ENCODE measurements around the gene TTC21A. TPM values are rescaled to one million over a fixed set of nuclear protein-coding genes. Genes with fewer than 3 reads are reported as not detected.

Gene TTC21A
- total RNA-seq, 4 donors from 2014 or later: 1.7 to 8.6 (median 3.9) TPM

- peak; percentile 53 for DNase-seq (ENCODE audit: extremely low spot score)
- intact Hi-C loops (cut with DNase I): no loop called here
- Histone ChIP-seq H3K36me3 (peaks cover 70 to 97% (median 83%) of the 10 kb centered on the region in 4 donors), H3K27ac (replicated peaks in 1 of 4) (no peak overlapping the region), H3K4me3 (no peak overlapping the region), H3K9me3 (no peaks in the 10 kb centered on the region), H3K4me1 (no peaks in the 10 kb centered on the region), H3K27me3 (no peaks in the 10 kb centered on the region)
- TF ChIP-seq EP300 (IDR thresholded peaks at IDR 0.05) (no peak), POLR2A (IDR thresholded peaks at IDR 0.05; ENCODE audit: low read depth) (no peak), CTCF (IDR thresholded peaks at IDR 0.05) (no peak), POLR2AphosphoS5 (IDR thresholded peaks at IDR 0.05) (no peak)
- WGBS: 62% methylated on average over 3 of the region's 3 CpGs
Measured at GRCh38 chr3:39088889-39089288, 18.6 kb upstream of the TTC21A start.

GRCh38 chr3:39090922-39091321 lies 16.6 kb upstream of the TTC21A start:
- TF ChIP-seq POLR2A (IDR thresholded peaks at IDR 0.05; ENCODE audit: low read depth) (no peak), POLR2AphosphoS5 (IDR thresholded peaks at IDR 0.05) (no peak), EP300 (IDR thresholded peaks at IDR 0.05) (no peak), CTCF (IDR thresholded peaks at IDR 0.05) (no peak)
- DNase-seq (ENCODE audit: extremely low spot score): peak; percentile 31
- intact Hi-C loops (cut with DNase I): no loop called here
- no peaks in the 10 kb centered on the region for H3K9me3 ChIP-seq
- H3K27ac ChIP-seq (replicated peaks in 1 of 4): no peak overlapping the region
- no peaks in the 10 kb centered on the region for H3K27me3 ChIP-seq
- peaks cover 0 to 14% (median 2%) of the 10 kb centered on the region in 4 donors for H3K4me1 ChIP-seq
- WGBS: 72% methylated on average over 2 of the region's 2 CpGs
- peaks cover 74 to 100% (median 89%) of the 10 kb centered on the region in 4 donors for H3K36me3 ChIP-seq
- no peak overlapping the region for H3K4me3 ChIP-seq

GRCh38 chr3:39094851-39095677 lies 12.4 kb upstream of the TTC21A start:
- no peaks in the 10 kb centered on the region for H3K27me3 ChIP-seq
- H3K36me3 ChIP-seq: peaks cover 70 to 100% (median 92%) of the 10 kb centered on the region in 4 donors
- no peaks in the 10 kb centered on the region for H3K9me3 ChIP-seq
- WGBS: 76% methylated on average over 7 of the region's 7 CpGs
- no peak for TF ChIP-seq EP300 (IDR thresholded peaks at IDR 0.05)
- TF ChIP-seq POLR2AphosphoS5 (IDR thresholded peaks at IDR 0.05): peak in 1 of 2 donors; percentile 24
- intact Hi-C loops (cut with DNase I): no loop called here
- H3K27ac ChIP-seq (replicated peaks in 1 of 4): peak overlapping the region in 3 of 4 donors; percentile 3 to 21 (median 10)
- H3K4me1 ChIP-seq: peaks cover 0 to 21% (median 5%) of the 10 kb centered on the region in 4 donors
- H3K4me3 ChIP-seq: no peak overlapping the region
- peak; percentile 53 for DNase-seq (ENCODE audit: extremely low spot score)

- intact Hi-C loops (cut with DNase I): no loop called here
- 65% methylated on average over 3 of the region's 3 CpGs for WGBS
- DNase-seq (ENCODE audit: extremely low spot score): peak; percentile 85
- Histone ChIP-seq H3K27ac (replicated peaks in 1 of 4) (peak overlapping the region in 3 of 4 donors; percentile 15 to 65 (median 15)), H3K27me3 (no peaks in the 10 kb centered on the region), H3K4me1 (peaks cover 0 to 21% (median 5%) of the 10 kb centered on the region in 4 donors), H3K4me3 (no peak overlapping the region), H3K9me3 (no peaks in the 10 kb centered on the region), H3K36me3 (peaks cover 71 to 100% (median 95%) of the 10 kb centered on the region in 4 donors)
- TF ChIP-seq POLR2A (IDR thresholded peaks at IDR 0.05; ENCODE audit: low read depth) (no peak), POLR2AphosphoS5 (IDR thresholded peaks at IDR 0.05) (no peak), CTCF (IDR thresholded peaks at IDR 0.05) (no peak)
Measured at GRCh38 chr3:39095778-39096177, 11.7 kb upstream of the TTC21A start.

- TF ChIP-seq POLR2A (IDR thresholded peaks at IDR 0.05; ENCODE audit: low read depth) (no peak), POLR2AphosphoS5 (IDR thresholded peaks at IDR 0.05) (no peak)
- no peaks in the 10 kb centered on the region for H3K27me3 ChIP-seq
- WGBS: 10% methylated on average over 3 of the region's 3 CpGs
- no peaks in the 10 kb centered on the region for H3K9me3 ChIP-seq
- peak overlapping the region in 1 of 4 donors; percentile 21 for H3K27ac ChIP-seq (replicated peaks in 1 of 4)
- H3K4me3 ChIP-seq: no peak overlapping the region
- peaks cover 62 to 98% (median 89%) of the 10 kb centered on the region in 4 donors for H3K36me3 ChIP-seq
- intact Hi-C loops (cut with DNase I): no loop called here
- peaks cover 5 to 29% (median 14%) of the 10 kb centered on the region in 4 donors for H3K4me1 ChIP-seq
- peak; percentile 87 for DNase-seq (ENCODE audit: extremely low spot score)
Measured at GRCh38 chr3:39096775-39097174, 10.7 kb upstream of the TTC21A start.
